ENCODE results near the gene VAPA. TPM values are rescaled to one million over a fixed set of nuclear protein-coding genes. Genes with fewer than 3 reads are reported as not detected.

VAPA gene
- polyA plus RNA-seq, 3 donors: 106 to 393 (median 334) TPM

DNA sequence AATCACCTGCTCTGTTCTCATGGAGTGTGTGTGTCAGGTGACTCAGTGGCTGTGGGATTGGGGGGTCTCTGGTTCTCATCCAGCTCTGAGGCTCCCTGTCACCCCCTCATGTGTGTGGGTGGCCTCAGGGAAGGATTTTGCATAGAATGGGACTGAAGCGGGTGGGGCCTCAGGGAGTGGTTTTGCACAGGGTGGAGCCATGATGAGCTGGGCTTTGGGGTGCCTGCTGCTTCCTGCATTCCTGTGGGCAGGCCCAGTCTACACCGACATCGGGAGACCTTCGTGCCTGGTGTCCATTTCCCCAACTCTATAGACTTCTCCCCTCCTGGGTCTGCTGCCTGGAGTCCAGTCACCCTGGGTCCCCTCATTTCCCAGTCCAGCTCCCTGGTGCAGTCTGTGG, 59.7 kb downstream of the VAPA start:
- TF ChIP-seq, protein P1, sequence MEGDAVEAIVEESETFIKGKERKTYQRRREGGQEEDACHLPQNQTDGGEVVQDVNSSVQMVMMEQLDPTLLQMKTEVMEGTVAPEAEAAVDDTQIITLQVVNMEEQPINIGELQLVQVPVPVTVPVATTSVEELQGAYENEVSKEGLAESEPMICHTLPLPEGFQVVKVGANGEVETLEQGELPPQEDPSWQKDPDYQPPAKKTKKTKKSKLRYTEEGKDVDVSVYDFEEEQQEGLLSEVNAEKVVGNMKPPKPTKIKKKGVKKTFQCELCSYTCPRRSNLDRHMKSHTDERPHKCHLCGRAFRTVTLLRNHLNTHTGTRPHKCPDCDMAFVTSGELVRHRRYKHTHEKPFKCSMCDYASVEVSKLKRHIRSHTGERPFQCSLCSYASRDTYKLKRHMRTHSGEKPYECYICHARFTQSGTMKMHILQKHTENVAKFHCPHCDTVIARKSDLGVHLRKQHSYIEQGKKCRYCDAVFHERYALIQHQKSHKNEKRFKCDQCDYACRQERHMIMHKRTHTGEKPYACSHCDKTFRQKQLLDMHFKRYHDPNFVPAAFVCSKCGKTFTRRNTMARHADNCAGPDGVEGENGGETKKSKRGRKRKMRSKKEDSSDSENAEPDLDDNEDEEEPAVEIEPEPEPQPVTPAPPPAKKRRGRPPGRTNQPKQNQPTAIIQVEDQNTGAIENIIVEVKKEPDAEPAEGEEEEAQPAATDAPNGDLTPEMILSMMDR (IDR thresholded peaks at IDR 0.05): no peak

GRCh38 chr18:9974279-9974915, 60.6 kb downstream of the VAPA start:
- DNase-seq: no peak
- H3K27ac ChIP-seq (ENCODE audit: low read depth in 1 of 2, low read length in 2 of 2): no peak overlapping the region
- TF ChIP-seq, protein P1 (IDR thresholded peaks at IDR 0.05): no peak
- no peaks in the 10 kb centered on the region for H4K20me1 ChIP-seq (ENCODE audit: insufficient read depth, low read length)
- intact Hi-C loops (cut with micrococcal nuclease): loop anchor here in 1 of 2 donors (5.0 kb wide), 1 partner anchor 543 kb away; no protein-coding TSS in a partner anchor
- H3K4me3 ChIP-seq (replicated peaks in 1 of 3; ENCODE audit: low read depth in 2 of 3, low read length in 3 of 3): no peak overlapping the region
- no peak overlapping the region for H2AFZ ChIP-seq (ENCODE audit: insufficient read depth, low read depth, low read length, poor library complexity, severe bottlenecking)
- H3K9me3 Mint-ChIP-seq: peaks cover 19 to 38% (median 30%) of the 10 kb centered on the region in 7 donors
- H3K36me3 Mint-ChIP-seq: peaks cover 7 to 12% of the 10 kb centered on the region in 2 donors
- peak overlapping the region in 4 of 7 donors; percentile 24 to 72 (median 50) for H3K27ac Mint-ChIP-seq
- H3K79me2 ChIP-seq (ENCODE audit: insufficient read depth, low read length): no peaks in the 10 kb centered on the region
- H3K9me3 ChIP-seq (replicated peaks in 1 of 2; ENCODE audit: control insufficient read depth in 1 of 2, insufficient read depth in 1 of 2, low read length in 2 of 2): peaks cover 8 to 25% of the 10 kb centered on the region in 2 donors
- no peak overlapping the region for H3K4me3 Mint-ChIP-seq
- H3K9ac ChIP-seq (ENCODE audit: insufficient read depth, low read length, poor library complexity, severe bottlenecking): no peak overlapping the region
- H3K36me3 ChIP-seq (replicated peaks in 1 of 2; ENCODE audit: control insufficient read depth in 1 of 2, insufficient read depth in 2 of 2, low read length in 2 of 2): no peaks in the 10 kb centered on the region
- peaks cover 8 to 16% of the 10 kb centered on the region in 2 donors for H3K4me1 ChIP-seq (ENCODE audit: control insufficient read depth in 1 of 2, insufficient read depth in 2 of 2, low read length in 2 of 2)
- no peak overlapping the region for H3K4me2 ChIP-seq (replicated peaks; ENCODE audit: extremely low read depth, low read length, poor library complexity, severe bottlenecking)
- H3K27me3 ChIP-seq (ENCODE audit: control insufficient read depth in 2 of 2, insufficient read depth in 2 of 2, low read length in 2 of 2): no peaks in the 10 kb centered on the region
- peaks cover 23% of the 10 kb centered on the region for H3K4me1 Mint-ChIP-seq
- no CpG with 5 or more reads among the region's 2 CpGs for WGBS (ENCODE audit: insufficient coverage)
- H3K27me3 Mint-ChIP-seq (ENCODE audit: low read depth in 3 of 3): peaks cover 0 to 3% (median 1%) of the 10 kb centered on the region in 3 donors

More for the DNA sequence above, 59.7 kb downstream of the VAPA start:
- peaks cover 8 to 25% of the 10 kb centered on the region in 2 donors for H3K9me3 ChIP-seq (replicated peaks in 1 of 2; ENCODE audit: control insufficient read depth in 1 of 2, insufficient read depth in 1 of 2, low read length in 2 of 2)
- peaks cover 7 to 12% of the 10 kb centered on the region in 2 donors for H3K36me3 Mint-ChIP-seq
- H3K4me2 ChIP-seq (replicated peaks; ENCODE audit: extremely low read depth, low read length, poor library complexity, severe bottlenecking): no peak overlapping the region
- no peaks in the 10 kb centered on the region for H3K36me3 ChIP-seq (replicated peaks in 1 of 2; ENCODE audit: control insufficient read depth in 1 of 2, insufficient read depth in 2 of 2, low read length in 2 of 2)
- 100% methylated on average over 1 of the region's 4 CpGs for WGBS (ENCODE audit: insufficient coverage)
- H3K79me2 ChIP-seq (ENCODE audit: insufficient read depth, low read length): no peaks in the 10 kb centered on the region
- H3K27ac Mint-ChIP-seq: no peak overlapping the region
- no peaks in the 10 kb centered on the region for H4K20me1 ChIP-seq (ENCODE audit: insufficient read depth, low read length)
- H3K9ac ChIP-seq (ENCODE audit: insufficient read depth, low read length, poor library complexity, severe bottlenecking): no peak overlapping the region
- H3K4me1 ChIP-seq (ENCODE audit: control insufficient read depth in 1 of 2, insufficient read depth in 2 of 2, low read length in 2 of 2): peaks cover 17 to 26% of the 10 kb centered on the region in 2 donors
- H3K9me3 Mint-ChIP-seq: peaks cover 18 to 34% (median 30%) of the 10 kb centered on the region in 7 donors
- H3K27me3 ChIP-seq (ENCODE audit: control insufficient read depth in 2 of 2, insufficient read depth in 2 of 2, low read length in 2 of 2): no peaks in the 10 kb centered on the region
- intact Hi-C loops (cut with micrococcal nuclease): loop anchor here in 1 of 2 donors (5.0 kb wide), 1 partner anchor 544 kb away; no protein-coding TSS in a partner anchor
- peaks cover 32% of the 10 kb centered on the region for H3K4me1 Mint-ChIP-seq
- H3K27me3 Mint-ChIP-seq (ENCODE audit: low read depth in 3 of 3): peaks cover 5 to 6% (median 5%) of the 10 kb centered on the region in 3 donors
- no peak overlapping the region for H3K4me3 ChIP-seq (replicated peaks in 1 of 3; ENCODE audit: low read depth in 2 of 3, low read length in 3 of 3)
- H2AFZ ChIP-seq (ENCODE audit: insufficient read depth, low read depth, low read length, poor library complexity, severe bottlenecking): no peak overlapping the region
- DNase-seq: no peak
- H3K4me3 Mint-ChIP-seq: no peak overlapping the region
- no peak overlapping the region for H3K27ac ChIP-seq (ENCODE audit: low read depth in 1 of 2, low read length in 2 of 2)

Measured in CD14-positive monocyte (primary cell).